GM03348 (cell line): ENCODE measurements around the gene UBR2.
"Not testable (repeated sequence)": the region's sequence is repeated elsewhere in the genome, so short reads cannot be mapped to it uniquely, and the experiment has no call there.

Experiments
- DNase-seq: peaks from one replicate; pipeline ENCODE4 v3.0.0; 2012; ENCODE audit warnings: low spot score

Gene UBR2

DNA sequence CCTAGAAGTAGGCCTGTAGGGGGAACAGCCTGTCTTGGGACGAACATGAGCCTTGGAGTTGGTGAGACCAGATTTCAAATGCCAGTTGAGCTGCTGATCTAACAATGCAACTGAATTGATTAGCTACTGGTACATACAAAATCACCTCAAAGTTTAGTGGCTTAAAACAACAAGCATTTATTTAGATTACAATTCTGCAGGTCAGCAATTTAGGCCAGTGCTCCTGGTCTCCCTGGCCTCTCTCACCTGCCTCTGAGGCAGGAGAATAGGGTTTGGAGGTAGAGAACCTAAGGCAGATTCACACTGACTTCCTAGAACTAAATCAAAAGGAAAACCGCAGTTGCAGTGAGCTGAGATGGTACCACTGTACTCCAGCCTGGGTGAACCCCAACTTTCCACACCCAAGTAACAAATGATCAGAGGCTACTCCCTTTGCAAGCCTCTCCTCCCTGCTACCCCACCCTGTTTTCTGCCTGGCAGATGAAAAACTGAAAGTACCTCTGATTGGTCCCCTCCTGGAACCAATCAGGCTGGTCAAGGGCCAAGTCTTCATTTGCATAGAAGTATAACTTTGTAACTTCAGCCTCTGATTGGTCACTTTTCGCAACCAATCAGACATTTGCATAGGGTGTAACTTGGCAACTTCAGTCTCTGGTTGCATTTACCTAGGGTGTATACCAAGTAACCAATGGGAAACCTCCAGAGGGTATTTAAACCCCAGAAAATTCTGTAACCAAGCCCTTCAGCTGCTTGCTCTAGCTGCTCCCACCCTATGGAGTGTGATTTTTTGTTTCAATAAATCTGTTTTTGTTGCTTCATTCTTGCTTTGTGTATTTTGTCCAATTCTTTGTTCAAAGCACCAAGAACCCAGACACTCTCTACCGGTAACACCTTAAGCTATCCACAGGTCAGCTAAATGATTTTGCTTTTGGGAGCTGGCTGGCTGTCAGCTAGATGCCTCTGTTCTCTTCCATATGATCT lies 8.1 kb upstream of the UBR2 start:
- no peak for DNase-seq

DNA sequence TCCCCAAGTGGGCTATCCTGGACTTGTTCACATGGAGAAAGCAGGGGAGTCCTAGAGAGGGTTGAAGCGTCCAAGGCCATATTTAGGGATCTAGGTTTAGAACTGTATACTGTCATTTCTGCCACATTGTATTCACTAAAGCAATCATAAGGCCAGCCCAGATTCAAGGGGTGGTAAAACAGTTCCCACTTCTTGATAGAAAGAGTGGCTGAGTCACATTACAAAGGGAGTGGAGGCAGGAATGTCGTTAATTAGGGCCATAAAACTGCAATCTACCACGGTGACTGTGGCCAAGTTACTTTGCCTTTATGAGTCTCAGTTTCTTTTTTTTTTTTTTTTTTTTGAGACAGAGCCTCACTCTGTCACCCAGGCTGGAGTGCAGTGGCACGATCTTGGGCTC lies 7.4 kb upstream of the UBR2 start:
- no peak for DNase-seq

DNA sequence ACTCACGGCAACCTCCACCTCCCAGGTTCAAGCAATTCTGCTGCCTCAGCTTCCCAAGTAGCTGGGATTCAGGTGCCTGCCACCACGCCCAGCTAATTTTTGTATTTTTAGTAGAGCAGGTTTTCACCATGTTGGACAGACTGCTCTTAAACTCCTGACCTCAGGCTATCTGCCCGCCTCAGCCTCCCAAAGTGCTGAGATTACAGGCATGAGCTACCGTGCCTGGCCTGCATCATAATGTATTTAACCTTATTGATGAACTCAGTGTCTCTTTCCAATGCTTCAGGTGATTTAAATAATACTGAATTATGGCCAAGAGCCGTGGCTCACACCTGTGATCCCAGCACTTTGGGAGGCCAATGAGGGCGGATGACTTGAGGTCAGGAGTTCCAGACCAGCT lies 4.6 kb upstream of the UBR2 start:
- not testable (repeated sequence) for DNase-seq

DNA sequence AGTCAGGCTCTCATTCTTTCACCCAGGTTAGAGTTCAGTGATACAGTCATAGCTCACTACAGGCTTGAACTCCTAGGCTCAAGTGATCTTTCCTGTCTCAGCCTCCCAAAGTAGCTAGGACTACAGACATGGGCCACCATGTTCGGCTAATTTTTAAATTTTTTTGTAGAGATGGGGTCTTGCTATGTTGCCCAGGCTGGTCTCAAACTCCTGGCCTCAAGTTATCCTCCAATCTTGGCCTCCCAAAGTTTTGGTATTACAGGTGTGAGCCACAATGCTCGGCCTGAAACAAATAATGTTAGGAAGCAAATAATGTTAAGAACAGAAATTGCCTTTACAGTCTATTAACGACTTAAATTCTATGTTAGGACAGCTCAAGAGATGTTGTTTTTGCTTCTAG lies 1.8 kb upstream of the UBR2 start:
- DNase-seq, result no peak

DNA sequence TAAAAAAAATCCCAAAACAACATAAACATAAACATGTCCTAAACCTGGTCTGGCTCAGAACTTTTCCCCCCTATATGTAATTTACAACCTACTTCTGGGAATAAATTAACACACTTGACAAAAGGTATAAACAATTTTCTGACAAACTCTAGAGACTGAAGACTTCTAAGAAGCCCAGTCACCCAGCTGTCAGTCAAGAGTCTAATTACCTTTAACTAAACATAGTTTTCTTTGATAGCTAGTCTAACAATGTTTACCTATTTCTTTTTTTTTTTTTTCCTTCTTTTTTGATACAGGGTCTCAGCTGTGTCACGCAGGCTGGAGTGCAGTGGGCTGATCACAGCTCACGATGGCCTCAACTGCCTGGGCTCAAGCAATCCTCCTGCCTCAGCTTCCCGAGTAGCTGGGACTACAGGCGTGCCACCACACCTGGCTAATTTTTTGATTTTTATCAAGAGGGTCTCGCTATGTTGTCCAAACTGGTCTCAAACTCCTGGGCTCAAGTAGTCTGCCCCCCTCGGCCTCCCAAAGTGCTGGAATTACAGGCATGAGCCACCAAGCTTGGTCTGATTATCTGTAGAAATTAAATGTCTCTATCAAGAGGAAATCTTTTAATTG lies 932 bp upstream of the UBR2 start:
- no peak for DNase-seq

DNA sequence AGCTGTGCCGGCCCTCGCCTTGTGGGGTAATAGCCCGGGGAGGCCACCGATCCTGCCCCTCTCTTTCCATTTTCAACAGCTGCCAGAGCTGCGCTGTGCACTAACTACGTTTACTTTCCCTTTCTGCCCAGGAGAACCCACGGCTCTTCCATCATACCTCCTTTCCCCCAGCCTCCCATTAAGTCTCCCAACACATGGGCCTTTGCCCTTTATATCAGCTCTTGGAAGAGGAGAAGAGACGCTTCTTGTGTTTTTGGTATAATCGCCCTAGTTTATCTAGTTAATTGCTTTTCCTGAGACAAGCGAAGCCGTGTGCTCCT lies 637 bp downstream of the UBR2 start:
- DNase-seq, result no peak

DNA sequence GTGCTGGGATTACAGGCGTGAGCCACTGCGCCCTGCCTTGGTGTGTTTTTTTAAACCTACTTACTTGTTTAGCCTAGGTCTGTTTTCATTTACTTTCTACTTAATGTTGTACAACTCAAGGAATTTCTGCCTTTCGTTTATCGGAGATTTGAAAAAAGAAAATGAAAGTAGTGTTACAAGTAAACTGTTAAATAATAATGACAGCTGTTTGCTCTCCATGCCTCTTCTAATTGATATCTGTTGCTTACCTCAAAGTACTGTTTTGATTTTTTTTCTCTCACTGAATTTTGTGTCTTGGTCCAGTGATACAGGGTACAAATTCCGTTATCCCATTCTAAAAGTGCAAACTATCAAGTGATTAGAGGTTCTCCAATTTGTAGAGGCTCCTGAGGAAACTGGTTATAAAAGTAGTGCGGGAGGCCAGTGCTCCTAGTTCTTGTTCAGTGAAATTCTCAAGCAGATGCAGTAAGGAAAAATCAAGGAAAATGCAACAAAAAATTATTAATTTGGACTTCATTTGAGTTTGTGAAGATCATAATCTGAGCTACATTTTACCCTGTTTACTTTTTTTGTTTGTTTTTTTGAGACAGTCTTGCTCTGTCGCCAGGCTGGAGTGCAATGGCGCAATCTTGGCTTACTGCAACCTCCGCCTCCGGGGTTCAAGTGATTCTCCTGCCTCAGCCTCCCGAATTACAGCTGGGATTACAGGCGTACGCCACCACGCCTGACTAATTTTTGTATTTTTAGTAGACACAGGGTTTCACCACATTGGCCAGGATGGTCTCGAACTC lies 2.2 kb downstream of the UBR2 start:
- no peak for DNase-seq

DNA sequence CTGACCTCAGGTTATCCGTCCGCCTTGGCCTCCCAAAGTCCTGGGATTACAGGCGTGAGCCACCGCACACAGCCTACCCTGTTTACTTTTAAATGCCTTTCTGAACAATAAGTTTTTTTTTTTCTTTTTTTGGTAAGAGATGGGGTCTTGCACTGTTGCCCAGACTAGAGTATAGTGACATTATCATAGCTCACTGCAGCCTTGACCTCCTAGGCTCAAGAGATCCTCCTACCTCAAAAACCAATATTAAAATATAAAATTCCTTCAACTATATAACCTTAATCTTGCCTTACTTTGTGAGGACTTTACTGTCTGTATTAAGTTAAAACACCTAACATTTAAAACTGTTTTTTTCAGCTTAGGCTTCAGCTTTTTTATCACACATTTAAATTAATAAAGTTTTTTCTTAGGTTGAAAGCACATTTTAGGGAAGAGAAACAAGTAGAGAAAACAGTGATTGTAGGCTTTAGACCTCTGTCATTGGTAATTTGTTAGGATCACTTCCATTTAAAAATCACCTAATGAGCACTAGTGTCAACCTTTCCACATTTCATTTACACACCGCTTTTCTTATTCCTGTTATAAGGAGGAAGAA lies 2.9 kb downstream of the UBR2 start:
- no peak for DNase-seq

DNA sequence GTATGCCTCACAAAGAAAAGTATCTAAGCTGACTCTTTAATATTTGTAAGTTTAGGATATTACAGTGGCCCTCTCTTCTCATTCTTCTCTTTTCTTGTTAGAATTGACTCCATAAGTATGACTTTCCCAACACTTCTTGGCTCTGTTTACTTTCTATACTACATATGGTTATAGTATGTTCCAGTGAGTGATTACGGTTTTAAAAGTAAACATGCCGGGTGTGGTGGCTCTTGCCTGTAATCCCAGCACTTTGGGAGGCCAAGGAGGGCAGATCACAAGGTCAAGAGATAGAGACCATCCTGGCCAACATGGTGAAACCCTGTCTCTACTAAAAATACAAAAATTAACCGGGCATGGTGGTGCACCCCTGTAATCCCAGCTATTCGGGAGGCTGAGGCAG lies 3.4 kb downstream of the UBR2 start:
- DNase-seq, result not testable (repeated sequence)

DNA sequence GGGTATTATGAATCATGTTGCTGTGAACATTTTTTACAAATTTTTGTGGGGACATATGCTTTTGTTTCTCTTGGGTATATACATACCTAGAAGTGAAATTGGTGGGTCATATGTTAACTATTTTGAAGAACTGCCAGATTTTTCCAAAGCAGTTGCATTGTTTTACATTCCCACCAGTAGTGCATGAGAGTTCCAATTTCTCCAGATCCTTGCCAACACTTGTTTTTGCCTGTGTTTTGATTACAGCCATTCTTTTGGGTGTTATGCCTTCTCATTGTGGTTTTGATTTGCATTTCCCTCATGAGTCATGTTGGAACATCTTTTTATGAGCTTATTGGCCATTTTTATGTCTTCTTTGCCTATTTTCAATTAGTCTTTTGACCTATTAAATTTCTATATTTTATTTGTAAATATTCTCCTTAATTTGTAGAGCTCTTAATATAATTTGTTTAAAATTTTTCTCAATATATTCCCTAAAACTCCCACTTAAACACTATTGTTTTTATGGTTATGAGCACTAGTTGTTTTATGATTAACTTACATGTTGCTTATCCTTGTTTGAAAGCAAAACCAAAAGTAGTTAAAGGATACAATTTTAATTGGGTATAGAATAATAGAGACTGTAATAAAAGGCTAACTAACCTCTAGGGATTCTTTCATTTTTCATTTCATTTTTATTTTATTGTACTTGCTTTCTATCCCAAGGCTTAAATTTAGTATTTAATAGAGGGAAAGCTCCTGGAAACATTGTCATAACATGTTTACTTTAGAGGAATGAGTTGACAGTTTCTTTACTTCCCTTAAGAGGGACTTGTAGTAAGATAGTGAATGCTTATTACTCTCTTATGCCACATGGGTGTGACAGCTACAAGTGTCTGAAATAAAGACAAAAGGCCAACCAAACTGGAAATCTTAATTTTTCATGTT lies 5.5 kb downstream of the UBR2 start:
- peak; percentile 36 for DNase-seq

DNA sequence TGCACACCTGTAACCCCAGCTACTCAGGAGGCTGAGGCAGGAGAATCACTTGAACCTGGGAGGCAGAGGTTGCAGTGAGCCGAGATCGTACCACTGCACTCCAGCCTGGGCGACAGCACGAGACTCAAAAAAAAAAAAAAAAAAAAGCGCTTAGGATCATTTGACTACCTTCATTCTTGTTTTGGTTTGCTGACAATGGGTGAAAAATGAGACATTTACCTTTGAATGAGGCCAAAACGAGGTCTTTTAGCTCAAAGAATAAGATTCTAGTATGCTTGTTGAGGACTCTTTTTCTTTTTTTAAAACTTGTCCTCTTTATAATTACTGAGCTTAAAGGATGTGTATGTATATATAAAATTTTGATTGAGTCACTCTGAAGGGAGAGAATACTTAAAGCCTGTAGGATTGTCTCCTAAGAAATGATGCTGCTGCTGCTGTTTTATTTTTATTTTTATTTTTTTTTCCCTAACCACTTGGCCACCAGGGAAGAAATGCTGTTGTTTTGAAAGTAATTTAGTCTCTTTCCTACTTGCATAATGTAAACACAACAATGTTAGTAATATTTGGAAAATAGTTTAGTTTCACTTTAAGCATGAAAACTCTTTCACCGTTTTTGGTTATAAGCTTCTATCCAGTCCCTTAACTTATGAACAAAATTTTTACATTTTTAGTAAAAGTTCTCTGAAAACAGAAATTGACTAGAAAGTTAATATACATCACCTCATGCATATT lies 7.9 kb downstream of the UBR2 start:
- DNase-seq, result no peak

DNA sequence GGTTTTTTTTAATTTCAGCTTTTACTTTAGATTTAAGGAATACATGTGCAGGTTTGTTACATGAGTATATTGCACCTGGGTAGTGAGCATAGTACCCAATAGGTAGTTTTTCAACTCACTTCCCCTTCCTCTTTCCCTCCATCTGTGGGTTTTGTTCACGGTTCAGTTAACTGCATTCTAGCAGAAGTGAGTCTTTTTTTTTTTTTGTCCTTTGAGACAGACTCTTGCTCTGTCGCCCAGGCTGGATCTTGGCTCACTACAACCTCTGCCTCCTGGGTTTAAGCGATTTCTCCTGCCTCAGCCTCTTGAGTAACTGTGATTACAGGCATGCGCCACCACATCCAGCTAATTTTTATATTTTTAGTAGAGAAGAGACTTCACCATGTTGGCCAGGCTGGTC lies 8.7 kb downstream of the UBR2 start:
- no peak for DNase-seq

DNA sequence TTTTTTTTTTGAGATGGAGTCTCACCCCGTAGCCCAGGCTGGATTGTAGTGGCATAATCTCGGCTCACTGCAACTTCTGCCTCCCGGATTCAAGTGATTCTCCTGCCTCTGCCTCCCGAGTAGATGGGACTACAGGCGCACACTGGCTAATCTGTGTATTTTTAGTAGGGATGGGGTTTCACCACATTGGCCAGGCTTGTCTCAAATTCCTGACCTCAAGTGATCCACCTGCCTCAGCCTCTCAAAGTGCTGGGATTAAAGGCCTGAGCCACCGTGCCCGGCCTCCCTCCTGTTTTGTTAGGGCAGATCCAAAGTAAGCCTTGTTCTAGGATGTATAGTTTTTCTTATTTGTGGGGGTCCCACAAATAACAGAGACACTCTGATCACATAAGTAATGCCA lies 12.7 kb downstream of the UBR2 start:
- not testable (repeated sequence) for DNase-seq

DNA sequence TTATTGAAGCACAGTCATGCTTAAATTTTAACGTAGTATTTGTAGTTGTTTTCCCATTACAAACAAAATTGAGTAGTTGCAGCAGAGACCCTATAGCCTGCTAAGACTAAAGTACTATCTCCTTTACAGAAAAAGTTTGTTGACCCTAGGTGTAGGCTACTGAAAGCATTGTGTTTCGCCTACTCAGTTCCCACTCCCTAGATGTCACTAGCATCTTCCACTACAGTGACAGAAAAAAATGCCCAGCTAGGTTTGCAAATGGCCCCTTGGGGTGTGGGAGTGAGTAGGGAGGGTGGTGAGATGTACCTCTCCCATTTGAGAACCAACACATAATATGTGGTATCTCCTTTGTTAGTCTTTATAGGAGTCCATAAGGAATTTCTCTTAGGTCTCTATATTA lies 34.5 kb downstream of the UBR2 start:
- no peak for DNase-seq

DNA sequence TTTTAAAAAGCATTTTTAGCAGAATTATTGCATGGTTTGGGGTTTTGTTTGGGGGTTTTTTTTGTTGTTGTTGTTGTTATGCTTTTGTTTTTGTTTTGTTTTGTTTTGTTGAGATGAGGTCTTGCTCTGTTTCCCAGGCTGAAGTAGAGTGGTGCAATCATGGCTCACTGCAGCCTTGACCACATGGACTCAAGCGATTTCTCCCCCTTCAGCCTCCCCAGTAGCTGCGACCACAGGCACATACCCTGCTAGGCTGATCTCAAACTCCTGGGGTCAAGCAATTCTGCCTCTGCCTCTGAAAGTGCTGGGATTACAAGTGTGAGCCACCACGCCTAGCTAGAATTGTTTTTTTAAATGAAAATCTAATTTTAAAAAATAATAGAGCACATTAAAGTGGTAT lies 35.7 kb downstream of the UBR2 start:
- DNase-seq, result no peak

DNA sequence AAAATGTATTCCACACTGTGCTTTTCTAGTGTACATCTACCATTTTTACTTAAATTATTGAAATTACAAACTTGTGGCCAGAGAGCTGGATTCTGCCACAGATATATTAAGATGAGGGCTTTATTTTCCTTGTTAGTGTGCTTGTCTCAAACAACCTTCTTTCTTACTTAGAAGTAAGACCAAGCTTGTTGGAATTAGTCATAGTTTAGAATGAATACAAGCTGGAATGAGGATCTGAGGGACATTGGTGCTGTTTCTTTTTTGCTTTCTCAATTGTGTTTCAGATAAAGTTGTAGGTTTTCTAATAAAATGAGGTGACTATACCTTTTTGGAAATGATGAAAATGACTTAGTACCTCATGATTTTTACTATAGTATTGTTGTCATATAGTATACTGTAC lies 40.3 kb downstream of the UBR2 start:
- no peak for DNase-seq

DNA sequence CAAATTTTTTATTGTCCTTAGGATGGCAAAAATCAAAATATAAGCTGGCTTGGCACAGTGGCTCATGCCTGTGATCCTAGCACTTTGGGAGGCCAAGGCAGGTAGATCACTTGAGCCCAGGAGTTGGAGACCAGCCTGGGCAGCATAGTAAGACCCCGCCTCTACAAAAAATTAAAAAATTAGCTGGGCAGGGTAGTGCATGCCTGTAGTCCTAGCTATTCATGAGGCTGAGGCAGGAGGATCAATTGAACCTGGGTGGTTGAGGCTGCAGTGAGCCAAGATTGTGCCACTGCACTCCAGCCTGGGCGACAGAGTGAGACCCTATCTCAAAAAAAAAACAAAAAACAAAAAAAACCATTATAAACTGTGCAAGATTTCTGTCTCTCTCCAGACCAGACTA lies 40.9 kb downstream of the UBR2 start:
- not testable (repeated sequence) for DNase-seq

DNA sequence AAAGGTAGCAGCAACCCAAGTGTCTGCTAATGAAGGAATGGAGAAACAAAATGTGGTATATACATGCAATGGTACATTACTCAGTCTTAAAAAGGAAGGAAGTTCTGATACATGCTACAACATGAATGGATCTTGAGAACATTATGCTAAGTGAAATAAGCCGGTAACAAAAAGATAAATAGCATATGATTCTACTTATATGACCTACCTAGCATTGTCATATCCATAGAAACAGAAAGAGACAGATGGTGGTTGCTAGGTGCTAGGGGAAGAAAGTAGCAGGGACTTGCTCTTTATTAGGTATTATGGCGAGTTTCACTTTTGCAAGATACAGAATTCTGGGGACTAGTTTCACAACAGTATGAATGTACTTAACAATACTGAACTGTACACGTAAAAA lies 46.6 kb downstream of the UBR2 start:
- no peak for DNase-seq

DNA sequence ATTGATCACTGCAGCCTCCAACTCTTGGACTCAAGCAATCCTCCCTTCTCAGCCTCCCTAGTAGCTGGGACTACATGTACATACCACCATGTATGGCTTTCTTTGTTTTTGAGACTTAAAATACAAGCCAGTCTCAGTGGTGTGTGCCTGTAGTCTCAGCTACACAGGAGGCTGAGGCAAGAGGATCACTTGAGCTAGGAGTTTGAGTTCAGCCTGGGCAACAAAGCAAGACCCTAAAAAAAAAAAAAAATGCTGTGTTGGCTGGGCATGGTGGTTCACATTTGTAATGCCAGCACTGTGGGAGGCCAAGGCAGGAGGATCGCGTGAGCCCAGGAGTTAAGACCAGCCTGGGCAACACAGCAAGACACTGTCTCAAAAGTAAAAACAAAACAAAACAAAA lies 51.7 kb downstream of the UBR2 start:
- no peak for DNase-seq

DNA sequence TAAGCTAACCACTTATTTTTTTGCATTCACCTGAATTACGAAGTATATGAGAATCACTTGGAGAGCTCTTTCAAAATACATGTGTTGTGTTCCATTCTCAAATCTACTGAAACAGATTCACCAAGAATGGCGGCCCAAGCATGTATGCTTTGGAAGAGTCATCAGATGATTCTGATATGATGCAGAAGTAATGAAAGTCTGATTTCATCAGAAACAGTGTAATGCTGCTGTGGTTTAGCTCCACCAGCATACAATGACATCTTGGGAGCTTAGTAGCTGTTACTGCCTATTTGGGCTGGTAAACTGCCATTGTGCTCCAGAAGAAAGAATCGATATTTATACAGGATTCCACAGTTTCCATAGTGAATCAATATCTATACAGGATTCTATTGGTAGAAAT lies 52.9 kb downstream of the UBR2 start:
- DNase-seq, result no peak

DNA sequence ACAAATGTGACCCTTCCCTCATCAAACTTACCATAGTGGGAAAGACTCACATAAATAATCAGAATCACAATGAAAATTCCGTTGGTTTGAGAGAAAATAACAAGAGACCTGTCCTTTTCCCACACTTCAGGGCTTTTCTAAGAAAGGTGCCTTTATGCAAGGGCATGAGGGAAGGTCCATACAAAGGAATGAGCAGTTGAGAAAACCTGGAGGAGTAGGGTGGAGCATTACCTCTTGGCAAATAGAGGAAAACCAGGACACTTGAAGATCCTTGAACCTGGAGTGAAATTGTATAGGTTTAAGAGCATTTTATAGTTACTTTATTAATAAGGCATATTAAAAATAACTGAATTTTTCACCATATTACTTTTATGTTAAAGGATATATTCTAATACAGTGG lies 54.3 kb downstream of the UBR2 start:
- DNase-seq, result no peak
